SU-DHL-6 (cell line): ENCODE results near the gene LRP1.

Source experiments
- H2AFZ ChIP-seq: fragments of 200-600 bp; sonication (generic); 2 replicates; pipeline ENCODE4 v1.6.1; 2014; ENCODE audit warnings: low read depth, mild to moderate bottlenecking, moderate library complexity, mixed read lengths, antibody characterized with exemption, low read length; ENCODE audit not compliant: severe bottlenecking
- H3F3A ChIP-seq: fragments of 200-600 bp; shearing (Covaris generic); 2 replicates; pipeline ENCODE4 v1.6.0; 2016; ENCODE audit warnings: antibody characterized with exemption, mild to moderate bottlenecking; ENCODE audit not compliant: insufficient read depth
- H3K27ac ChIP-seq: fragments of 200-600 bp; sonication (generic); 2 replicates; pipeline ENCODE4 v1.5.1; 2016; ENCODE audit warnings: low read depth, mild to moderate bottlenecking, low read length, moderate library complexity, mixed read lengths
- H3K27me3 ChIP-seq: fragments of 200-600 bp; sonication (generic), shearing (Covaris generic); 2 replicates; pipeline ENCODE4 v1.6.0; 2014; ENCODE audit warnings: mild to moderate bottlenecking, low read length
- H3K36me3 ChIP-seq: fragments of 200-600 bp; sonication (generic); 2 replicates; pipeline ENCODE4 v1.6.1; 2014; ENCODE audit warnings: mild to moderate bottlenecking, low read length, mixed read lengths
- H3K4me2 ChIP-seq: fragments of 300-600, 200-600 bp; shearing (Covaris generic), sonication (generic); 2 replicates; pipeline ENCODE4 v1.6.0; 2014; ENCODE audit warnings: low read length, low read depth, mild to moderate bottlenecking; ENCODE audit not compliant: poor library complexity, severe bottlenecking
- H3K4me3 ChIP-seq: fragments of 200-600 bp; sonication (generic); 2 replicates; pipeline ENCODE4 v1.5.1; 2014; ENCODE audit warnings: antibody characterized with exemption, low read length, mild to moderate bottlenecking, mixed read lengths; ENCODE audit not compliant: insufficient read depth, poor library complexity, severe bottlenecking
- H3K79me2 ChIP-seq: fragments of 200-600 bp; sonication (generic); 2 replicates; pipeline ENCODE4 v1.6.1; 2014; ENCODE audit warnings: mild to moderate bottlenecking, low read length, moderate library complexity; ENCODE audit not compliant: insufficient read depth
- H3K9ac ChIP-seq: fragments of 200-600 bp; sonication (generic); 2 replicates; pipeline ENCODE4 v1.7.0; 2014; ENCODE audit warnings: mild to moderate bottlenecking, low read length
- H3K9me2 ChIP-seq: fragments of 200-600 bp; sonication (generic); replicated peaks from 2 replicates; pipeline ENCODE4 v1.6.1; 2014; ENCODE audit warnings: low read length; ENCODE audit not compliant: insufficient read depth
- H3K9me3 ChIP-seq: fragments of 200-600 bp; sonication (generic); 2 replicates; pipeline ENCODE4 v1.6.1; 2014; ENCODE audit warnings: low read length, mixed read lengths; ENCODE audit not compliant: insufficient read depth
- H4K20me1 ChIP-seq: fragments of 200-600 bp; sonication (generic); 2 replicates; pipeline ENCODE4 v1.6.1; 2014; ENCODE audit warnings: low read depth, mild to moderate bottlenecking, antibody characterized with exemption, low read length, moderate library complexity, mixed read lengths
- CTCF ChIP-seq: fragments of 200-600 bp; sonication (generic); IDR thresholded peaks from one replicate; pipeline ENCODE4 v1.5.1; 2017; ENCODE audit warnings: antibody characterized with exemption, mild to moderate bottlenecking, low read length, moderate library complexity; ENCODE audit not compliant: insufficient read depth, poor library complexity, severe bottlenecking
- EZH2phosphoT487 ChIP-seq: fragments of 200-600 bp; sonication (generic), shearing (Covaris generic); conservative IDR thresholded peaks from 2 replicates; pipeline ENCODE4 v1.6.1; 2018; ENCODE audit warnings: mild to moderate bottlenecking, antibody characterized with exemption, low read length, moderate library complexity, mixed read lengths

The LRP1 gene

GRCh38 chr12:57235017-57235727 is 106.9 kb downstream of the LRP1 start:
- H3K4me2 ChIP-seq: peak overlapping the region; percentile 30
- peaks cover 23% of the 10 kb centered on the region for H3K36me3 ChIP-seq
- no peaks in the 10 kb centered on the region for H3K9me2 ChIP-seq
- H3K79me2 ChIP-seq: peaks cover 23% of the 10 kb centered on the region
- no peak overlapping the region for H2AFZ ChIP-seq
- H4K20me1 ChIP-seq: no peaks in the 10 kb centered on the region; the same call in 1 of the 2 replicates
- no peak for TF ChIP-seq EZH2phosphoT487
- TF ChIP-seq CTCF: no peak
- peak overlapping the region; percentile 51 for H3K27ac ChIP-seq
- peaks cover 21% of the 10 kb centered on the region for H3F3A ChIP-seq
- H3K9ac ChIP-seq: no peak overlapping the region
- H3K9me3 ChIP-seq: no peaks in the 10 kb centered on the region
- no peak overlapping the region for H3K4me3 ChIP-seq
- no peaks in the 10 kb centered on the region for H3K27me3 ChIP-seq

- Histone ChIP-seq H4K20me1 (no peaks in the 10 kb centered on the region; the same call in 1 of the 2 replicates), H3K4me2 (peak overlapping the region; percentile 3), H3K9me3 (no peaks in the 10 kb centered on the region), H3K27ac (no peak overlapping the region), H3K9ac (no peak overlapping the region), H2AFZ (no peak overlapping the region), H3K9me2 (no peaks in the 10 kb centered on the region), H3K36me3 (peaks cover 21% of the 10 kb centered on the region), H3K27me3 (no peaks in the 10 kb centered on the region), H3K79me2 (peaks cover 17% of the 10 kb centered on the region), H3K4me3 (no peak overlapping the region), H3F3A (peaks cover 26% of the 10 kb centered on the region)
- TF ChIP-seq EZH2phosphoT487: no peak
- TF ChIP-seq CTCF: no peak
Measured at GRCh38 chr12:57235728-57236131, 107.4 kb downstream of the LRP1 start.

GRCh38 chr12:57236201-57236924 is 108.1 kb downstream of the LRP1 start:
- TF ChIP-seq EZH2phosphoT487 (no peak), CTCF (no peak)
- peaks cover 33% of the 10 kb centered on the region for H3F3A ChIP-seq
- no peak overlapping the region for H3K4me3 ChIP-seq
- H4K20me1 ChIP-seq: no peaks in the 10 kb centered on the region; the same call in 1 of the 2 replicates
- H3K27ac ChIP-seq: no peak overlapping the region
- H3K9ac ChIP-seq: no peak overlapping the region
- H2AFZ ChIP-seq: no peak overlapping the region
- peaks cover 11% of the 10 kb centered on the region for H3K79me2 ChIP-seq
- H3K9me2 ChIP-seq: no peaks in the 10 kb centered on the region
- H3K4me2 ChIP-seq: no peak overlapping the region
- H3K36me3 ChIP-seq: peaks cover 18% of the 10 kb centered on the region
- no peaks in the 10 kb centered on the region for H3K9me3 ChIP-seq
- no peaks in the 10 kb centered on the region for H3K27me3 ChIP-seq
